GM19324 (cell line): ENCODE results near the gene MAST1.
A peak's percentile ranks its signal among the peaks of the same experiment; 100 is the strongest.
"Not testable (repeated sequence)": the region's sequence is repeated elsewhere in the genome, so short reads cannot be mapped to it uniquely, and the experiment has no call there.

Experiments used
- ATAC-seq: cut with Tn5 transposase; IDR thresholded peaks from one replicate; pipeline ENCODE4 v1.9.1; 2021; ENCODE audit warnings: mild to moderate bottlenecking, moderate library complexity; ENCODE audit not compliant: unreplicated experiment, low FRiP score

The MAST1 gene

GRCh38 chr19:12800923-12801465 is 37.3 kb upstream of the MAST1 start:
- no peak for ATAC-seq

- peak; percentile 42 for ATAC-seq
Measured at GRCh38 chr19:12801466-12802266, 36.6 kb upstream of the MAST1 start, which contains the start of the genes PRDX2 and THSD8. PRDX2 (minus strand) TSS chr19:12801800; CDS start chr19:12801261, 539 bp downstream. THSD8 (plus strand) TSS chr19:12802069; CDS start chr19:12802072, 3 bp downstream.

- no peak for ATAC-seq
Measured at GRCh38 chr19:12802267-12803106, 35.8 kb upstream of the MAST1 start.

- no peak for ATAC-seq
Measured at GRCh38 chr19:12804051-12804450, 34.3 kb upstream of the MAST1 start.

- peak; percentile 79 for ATAC-seq
Measured at GRCh38 chr19:12806242-12807081, 31.9 kb upstream of the MAST1 start, which contains the start of gene RNASEH2A. RNASEH2A (plus strand) TSS chr19:12806584; CDS start chr19:12806674, 90 bp downstream.

- ATAC-seq: no peak
Measured at GRCh38 chr19:12815088-12815487, 23.2 kb upstream of the MAST1 start.

- ATAC-seq: not testable (repeated sequence)
Measured at GRCh38 chr19:12817188-12817587, 21.1 kb upstream of the MAST1 start.

GRCh38 chr19:12817810-12818209 is 20.5 kb upstream of the MAST1 start:
- not testable (repeated sequence) for ATAC-seq

GRCh38 chr19:12821761-12822160 is 16.6 kb upstream of the MAST1 start:
- no peak for ATAC-seq

GRCh38 chr19:12825254-12826131 is 12.8 kb upstream of the MAST1 start:
- ATAC-seq: no peak

GRCh38 chr19:12828494-12828893 is 9.8 kb upstream of the MAST1 start:
- no peak for ATAC-seq

- no peak for ATAC-seq
Measured at GRCh38 chr19:12833418-12833737, 4.9 kb upstream of the MAST1 start.

- ATAC-seq: no peak
Measured at GRCh38 chr19:12833738-12834565, 4.4 kb upstream of the MAST1 start.

- no peak for ATAC-seq
Measured at GRCh38 chr19:12834566-12834943, 3.8 kb upstream of the MAST1 start, which contains the start of gene RTBDN. RTBDN (minus strand) TSS chr19:12834579; CDS start chr19:12829979, 4,600 bp downstream.

- ATAC-seq: no peak
Measured at GRCh38 chr19:12834976-12835757, 3.1 kb upstream of the MAST1 start.

- ATAC-seq: no peak
Measured at GRCh38 chr19:12836529-12836863, 1.8 kb upstream of the MAST1 start.

GRCh38 chr19:12837225-12837624 is 1.1 kb upstream of the MAST1 start:
- ATAC-seq: no peak
